HG03460 (cell line): Measurements from ENCODE around the gene ATP6V1B1.
A peak's percentile ranks its signal among the peaks of the same experiment; 100 is the strongest.

Experiments
- ATAC-seq: cut with Tn5 transposase; IDR thresholded peaks from one replicate; pipeline ENCODE4 v1.9.1; 2021; ENCODE audit not compliant: unreplicated experiment

Gene ATP6V1B1

DNA sequence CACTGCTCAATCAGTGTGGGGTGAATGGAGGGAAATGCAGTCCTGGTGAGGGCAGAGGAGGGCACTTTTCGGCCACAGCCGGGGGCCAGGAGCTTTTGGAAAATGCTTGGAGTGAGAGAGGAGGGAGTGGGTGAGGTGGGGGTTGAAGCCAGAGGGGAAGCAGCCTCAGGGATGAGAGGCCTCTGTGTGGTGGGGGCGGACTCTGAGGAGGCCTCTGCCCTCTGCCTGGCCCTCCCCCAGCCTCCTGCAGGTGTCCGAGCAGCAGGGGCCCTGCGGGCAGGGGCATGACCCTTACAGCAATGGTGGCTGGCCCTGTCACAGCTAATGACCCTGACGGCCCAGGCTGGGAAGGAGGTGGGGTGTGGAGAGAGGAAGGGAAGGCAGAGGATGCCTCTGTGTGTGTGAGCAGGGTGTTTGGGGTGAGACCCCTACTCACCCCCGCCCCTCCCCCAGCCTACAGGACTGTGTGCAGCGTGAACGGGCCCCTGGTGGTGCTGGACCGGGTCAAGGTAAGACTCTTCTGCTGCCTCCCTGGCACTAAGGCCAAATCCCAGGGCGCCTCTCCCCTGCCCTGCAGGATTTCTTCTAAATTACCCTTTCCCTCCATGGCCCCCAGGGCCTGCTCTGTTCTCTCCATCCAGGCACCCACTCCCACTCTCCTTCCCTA is 7.6 kb downstream of the ATP6V1B1 start:
- no peak for ATAC-seq

DNA sequence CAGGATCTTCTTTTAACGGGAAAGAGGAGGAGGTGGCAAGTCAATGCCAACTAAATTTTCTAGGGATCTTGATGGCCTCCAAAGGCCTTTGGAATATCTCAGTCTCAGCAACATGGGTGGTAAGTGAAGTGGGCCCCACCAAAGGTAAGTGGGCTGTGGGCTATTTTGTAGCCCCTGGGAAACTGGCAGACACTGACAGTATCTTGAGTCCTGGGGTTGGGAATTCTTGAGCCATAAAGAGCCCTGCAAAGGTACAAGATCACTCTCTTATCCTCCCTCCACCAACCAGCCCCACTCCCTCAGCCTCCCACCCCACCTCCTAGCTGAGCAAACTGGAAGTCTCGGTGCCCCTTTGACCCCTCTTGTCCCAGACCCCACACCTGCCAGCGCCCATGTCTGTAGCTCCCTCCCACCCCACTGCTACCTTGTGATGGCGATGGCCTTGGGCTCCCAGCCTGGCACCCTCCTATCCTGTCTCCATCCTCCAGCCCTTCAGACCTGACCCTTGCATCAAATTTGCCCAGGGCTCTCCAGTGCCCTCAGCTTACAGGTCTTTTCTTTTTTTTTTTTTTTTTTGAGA is 8.5 kb downstream of the ATP6V1B1 start:
- no peak for ATAC-seq

DNA sequence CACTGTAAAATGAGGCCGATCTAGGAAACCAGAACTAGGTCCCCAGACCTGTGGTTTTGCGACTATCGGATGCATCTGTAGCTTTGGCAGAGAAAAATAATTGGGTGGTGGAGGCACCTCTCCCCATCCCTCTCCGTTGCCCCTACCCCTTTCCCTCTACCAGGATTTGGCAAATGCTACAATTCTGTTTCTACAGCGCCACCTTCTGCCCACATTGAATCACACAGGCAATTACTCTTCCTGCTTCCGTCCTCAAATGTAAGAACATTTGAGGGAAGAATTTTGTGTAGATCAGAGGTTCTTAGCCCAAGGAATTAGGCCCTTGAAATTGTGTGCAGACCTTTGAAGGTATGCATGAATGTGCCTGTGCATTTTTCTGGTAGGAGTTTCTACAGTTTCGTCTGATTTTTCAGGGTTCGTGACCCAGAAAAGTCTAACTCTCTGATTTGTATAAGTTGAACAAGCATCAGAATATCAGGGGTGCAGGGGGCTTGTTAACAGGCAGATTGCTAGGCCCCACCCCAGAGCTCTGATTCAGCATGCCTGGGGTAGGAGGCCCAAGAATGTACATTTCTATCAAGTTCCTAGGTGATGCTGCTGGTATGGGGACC is 11.2 kb downstream of the ATP6V1B1 start:
- ATAC-seq: no peak

DNA sequence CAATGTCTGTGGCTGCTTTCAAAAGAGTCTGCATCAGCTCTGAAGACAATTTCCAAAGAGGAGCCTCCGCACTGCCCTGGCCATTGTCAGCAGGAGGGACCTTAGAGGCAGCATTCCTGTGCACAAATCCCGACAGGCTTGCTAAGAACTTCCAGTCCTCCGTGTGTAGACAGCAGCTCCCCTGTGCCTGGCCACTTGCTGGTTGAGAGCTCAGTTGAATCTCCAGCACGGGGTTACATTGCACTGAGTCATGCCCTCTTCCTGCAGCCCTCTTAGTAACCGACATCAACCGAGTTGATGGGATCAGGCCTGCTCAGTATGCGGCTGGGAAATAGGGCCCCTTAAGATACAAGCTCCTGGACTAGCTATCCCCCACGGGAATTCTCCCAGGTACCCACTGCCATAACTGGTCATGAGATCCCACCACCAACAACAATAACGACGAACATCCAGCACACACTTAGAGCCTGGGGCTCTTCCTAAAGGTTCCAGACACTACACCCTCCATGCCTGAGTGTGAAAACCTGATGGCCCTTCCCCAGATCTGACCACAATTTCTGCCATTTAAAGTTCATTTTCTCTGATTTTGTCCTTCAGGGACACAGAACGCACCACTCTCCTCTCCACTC is 12.0 kb downstream of the ATP6V1B1 start:
- ATAC-seq: no peak

DNA sequence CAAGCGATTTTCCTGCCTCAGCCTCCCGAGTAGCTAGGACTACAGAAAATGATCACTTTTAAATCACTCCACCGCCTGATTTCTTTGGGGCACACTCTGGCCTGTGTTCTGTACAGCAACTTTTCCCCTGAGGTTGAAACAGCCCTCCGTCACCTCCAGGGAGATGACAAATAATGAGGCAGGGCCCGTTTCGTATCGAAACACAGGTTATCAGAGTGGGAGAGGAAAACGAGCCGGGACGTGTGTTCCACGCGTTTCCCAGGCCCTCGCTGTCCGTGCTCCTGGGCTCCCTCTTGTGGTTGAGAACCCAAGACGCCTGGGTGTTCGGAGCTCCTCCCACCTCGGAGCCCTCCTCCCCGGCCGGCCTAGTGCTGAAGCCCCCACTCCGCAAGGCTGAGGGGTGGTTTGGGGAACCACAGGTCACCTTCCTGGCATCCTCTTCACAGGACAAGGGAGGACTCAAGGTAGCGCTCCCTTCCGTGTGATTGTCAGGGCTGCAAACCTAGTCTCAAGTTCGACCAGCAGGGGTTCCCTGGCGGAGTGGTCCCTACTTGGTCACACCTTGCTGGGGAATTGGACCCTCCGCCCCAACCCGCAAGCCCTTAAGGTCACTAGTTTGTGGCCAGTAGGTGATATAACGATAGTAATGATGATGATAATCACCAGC is 12.8 kb downstream of the ATP6V1B1 start:
- peak; percentile 89 for ATAC-seq

DNA sequence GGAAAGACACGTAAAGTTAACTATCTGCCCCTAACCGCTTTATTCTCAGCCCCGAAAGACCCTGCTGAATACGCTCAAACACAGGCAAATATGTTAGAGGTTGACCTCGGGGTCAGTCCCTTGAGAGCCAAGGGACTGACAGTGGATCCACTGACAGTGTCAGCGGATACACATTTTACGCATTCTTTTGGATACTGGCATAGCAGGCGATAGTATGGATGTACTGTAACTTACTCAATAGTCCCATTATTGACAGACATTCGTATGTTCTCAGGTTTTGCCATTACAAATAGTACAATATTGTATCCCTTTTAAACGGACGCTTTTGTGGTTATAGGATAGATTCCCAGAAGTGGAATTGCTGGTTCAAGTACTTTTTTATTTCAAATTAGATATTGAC is 13.4 kb downstream of the ATP6V1B1 start:
- ATAC-seq: no peak

DNA sequence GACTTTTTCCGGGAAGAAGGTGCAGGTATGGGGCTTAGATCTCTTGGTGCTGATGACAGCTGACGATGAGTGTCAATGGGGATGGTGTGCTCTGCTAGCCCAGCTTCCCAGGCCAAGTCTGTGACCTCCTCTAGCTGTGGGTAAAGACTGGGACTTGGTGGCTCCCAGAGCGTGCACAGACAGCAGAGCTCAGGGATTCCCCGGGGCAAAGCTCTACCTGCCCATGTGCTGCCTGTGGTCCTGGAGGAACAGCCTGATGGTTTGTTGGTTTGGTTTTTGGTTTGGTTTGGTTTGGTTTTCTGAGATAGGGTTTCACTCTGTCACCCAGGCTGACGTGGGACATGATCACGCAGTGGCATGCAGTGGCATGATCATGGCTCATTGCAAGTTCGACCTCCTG is 19.2 kb downstream of the ATP6V1B1 start:
- no peak for ATAC-seq

DNA sequence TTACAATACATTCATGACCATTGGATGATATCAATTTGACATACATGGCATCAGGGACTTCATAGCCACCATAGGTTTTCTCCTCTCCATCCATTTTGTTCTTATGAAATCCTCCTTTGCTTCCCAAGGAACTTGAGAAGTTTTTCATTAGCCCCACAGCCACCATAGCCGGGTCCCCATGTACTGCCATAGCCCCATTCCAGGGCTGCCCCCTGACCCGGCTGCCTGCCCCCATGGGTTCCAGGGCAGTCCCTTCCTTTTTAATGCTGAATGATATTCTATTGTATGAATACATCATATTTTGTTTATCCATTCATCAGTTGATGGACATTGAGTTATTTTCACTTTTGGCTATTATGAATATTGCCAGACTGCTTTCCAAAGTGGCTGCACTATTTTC is 20.4 kb downstream of the ATP6V1B1 start:
- ATAC-seq: no peak

DNA sequence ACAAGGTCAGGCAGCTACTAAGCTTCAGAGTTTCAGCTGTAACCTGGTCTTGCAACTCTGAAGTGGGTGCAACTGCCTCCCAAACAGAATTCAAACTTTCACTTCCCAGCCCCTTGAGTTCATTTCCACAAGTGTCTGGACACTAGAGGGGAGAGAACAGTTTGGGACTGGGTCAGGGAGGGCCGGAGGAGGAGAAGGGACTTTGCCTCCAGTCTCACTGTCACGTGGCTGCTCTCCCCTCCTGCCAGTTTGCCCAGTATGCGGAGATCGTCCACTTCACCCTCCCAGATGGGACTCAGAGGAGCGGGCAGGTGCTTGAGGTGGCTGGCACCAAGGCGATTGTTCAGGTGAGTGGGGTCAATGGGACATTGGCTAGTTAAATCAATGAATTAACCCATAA is 22.1 kb downstream of the ATP6V1B1 start:
- ATAC-seq: no peak

DNA sequence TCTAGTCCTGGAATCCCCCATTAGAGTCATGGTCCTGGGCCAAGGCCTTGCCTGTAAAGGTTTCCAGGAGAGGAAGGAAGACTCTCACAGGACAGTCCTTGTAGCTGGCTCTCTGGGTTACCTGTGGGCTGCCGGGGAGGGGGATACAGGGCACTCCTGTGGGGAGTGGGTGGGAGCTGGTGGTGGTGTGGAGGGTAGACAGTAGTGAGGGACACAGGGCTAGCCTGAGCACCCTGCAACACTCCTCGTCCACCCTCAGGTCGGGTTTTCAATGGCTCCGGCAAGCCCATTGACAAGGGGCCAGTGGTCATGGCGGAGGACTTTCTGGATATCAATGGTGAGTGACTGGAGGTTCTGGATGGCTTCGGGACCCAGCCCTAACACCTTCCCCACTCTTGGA is 23.1 kb downstream of the ATP6V1B1 start:
- ATAC-seq: no peak

DNA sequence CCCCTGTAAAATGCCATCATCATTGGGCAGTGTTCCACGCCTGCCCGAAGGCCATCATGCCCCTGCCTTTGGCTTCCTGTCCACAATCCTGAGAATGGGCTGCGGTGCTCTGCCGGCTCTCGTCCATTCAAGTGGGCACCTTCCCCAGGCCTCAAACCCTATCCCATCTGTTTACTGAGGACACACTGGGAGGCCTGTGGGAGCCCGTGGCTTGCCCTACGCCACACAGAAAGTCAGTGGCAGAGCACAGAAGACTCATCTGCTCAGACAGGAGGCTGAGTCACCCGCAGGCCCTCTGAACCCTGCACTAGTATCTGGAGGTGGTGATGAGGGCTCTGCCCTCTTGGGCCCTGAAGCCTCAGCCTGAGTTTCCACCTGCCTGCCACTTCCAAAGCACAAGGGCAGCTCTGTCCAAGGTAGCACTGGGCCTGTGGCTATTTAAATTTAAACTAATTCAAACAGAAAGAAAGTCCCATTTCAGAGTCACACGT is 23.6 kb downstream of the ATP6V1B1 start:
- ATAC-seq: no peak

DNA sequence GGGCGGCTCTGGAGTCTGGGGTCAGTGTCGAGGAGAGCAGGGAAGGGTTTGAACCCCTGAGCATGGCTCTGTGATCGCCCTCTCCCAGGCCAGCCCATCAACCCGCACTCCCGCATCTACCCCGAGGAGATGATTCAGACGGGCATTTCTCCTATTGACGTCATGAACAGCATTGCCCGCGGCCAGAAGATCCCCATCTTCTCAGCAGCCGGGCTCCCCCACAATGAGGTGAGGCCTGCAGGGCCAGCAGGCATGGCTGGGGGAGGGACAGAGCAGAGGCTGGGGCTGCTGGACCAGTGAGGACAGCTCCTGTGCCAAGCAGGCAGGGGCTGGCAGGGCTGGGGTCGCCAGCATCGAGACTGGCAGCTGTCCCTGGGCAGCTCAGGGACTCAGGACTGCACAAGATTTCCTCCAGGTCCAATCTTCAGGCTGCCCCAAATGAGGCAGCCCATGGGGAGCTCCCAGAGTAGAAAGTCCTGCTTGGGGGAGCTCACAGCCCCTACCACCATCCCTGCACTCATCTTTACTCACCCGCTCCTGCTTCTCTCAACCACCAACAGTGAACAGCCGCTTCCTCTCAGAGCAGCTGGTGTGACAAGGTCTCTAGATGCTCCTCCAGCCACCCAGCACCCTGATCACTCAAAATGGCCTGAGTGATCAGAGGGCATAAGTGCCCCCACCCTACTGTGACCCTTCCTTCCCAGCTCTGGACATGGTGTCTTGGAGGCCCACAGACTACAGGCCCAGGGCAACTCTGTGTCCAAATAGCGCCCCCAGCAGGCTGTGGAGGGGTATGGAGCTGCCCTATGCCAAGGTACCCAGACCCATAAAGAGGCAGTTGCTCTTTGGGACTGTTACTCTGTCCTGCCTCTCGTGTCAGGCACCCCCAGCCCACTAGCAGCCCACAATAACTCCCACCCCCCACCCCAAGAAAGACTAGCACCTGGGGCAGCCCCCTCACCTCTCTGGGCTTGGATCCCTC is 24.4 kb downstream of the ATP6V1B1 start:
- no peak for ATAC-seq

DNA sequence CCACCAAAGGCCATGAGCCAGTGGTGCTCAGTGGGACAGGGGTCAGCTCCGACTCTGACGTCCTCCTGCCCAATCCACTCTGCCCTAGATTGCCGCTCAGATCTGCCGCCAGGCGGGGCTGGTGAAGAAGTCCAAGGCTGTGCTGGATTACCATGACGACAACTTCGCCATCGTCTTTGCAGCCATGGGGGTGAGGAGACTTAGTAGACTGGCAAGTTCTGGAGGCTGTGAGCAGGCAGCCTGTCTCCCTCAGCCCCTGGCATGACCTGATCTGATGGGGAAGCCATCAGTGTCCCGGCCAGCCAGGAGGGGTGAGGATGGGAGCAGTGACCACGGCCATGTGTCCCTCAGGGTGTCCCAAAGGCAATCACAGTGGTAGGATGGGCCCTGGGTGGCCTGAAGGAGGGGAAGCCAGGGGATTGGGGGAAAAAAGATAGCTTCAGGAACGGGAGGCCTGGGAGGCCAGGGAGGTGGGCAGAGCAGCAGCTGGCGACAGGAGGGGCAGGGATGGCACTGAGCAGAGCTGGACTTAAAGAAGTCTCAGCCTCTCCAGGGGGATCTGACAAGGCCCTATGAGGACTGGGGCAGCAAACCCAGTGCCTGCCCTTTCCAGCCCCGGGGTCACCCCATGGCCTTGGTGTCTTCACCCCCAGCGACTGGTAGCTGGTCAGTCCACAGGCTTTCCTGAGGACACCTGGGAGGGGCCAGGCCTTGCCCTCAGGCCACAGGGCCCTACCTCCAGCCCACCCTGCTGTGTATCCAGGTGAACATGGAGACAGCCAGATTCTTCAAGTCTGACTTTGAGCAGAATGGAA is 25.3 kb downstream of the ATP6V1B1 start:
- ATAC-seq: no peak

DNA sequence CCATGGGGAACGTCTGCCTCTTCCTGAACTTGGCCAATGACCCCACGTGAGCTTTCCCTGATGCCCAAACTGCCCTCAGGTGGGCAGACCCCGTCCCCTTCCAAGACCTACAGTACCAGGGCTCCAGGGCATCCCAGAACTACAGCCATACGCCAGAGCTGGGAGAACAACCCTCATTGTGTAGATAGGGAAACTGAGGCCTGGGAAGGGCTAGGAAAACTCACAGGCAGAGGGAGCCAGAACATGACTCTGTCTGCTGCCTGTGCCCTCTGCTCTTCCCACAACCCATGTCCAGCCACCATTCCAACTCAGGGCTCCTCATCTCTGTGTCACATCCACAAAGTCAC is 25.9 kb downstream of the ATP6V1B1 start:
- no peak for ATAC-seq

DNA sequence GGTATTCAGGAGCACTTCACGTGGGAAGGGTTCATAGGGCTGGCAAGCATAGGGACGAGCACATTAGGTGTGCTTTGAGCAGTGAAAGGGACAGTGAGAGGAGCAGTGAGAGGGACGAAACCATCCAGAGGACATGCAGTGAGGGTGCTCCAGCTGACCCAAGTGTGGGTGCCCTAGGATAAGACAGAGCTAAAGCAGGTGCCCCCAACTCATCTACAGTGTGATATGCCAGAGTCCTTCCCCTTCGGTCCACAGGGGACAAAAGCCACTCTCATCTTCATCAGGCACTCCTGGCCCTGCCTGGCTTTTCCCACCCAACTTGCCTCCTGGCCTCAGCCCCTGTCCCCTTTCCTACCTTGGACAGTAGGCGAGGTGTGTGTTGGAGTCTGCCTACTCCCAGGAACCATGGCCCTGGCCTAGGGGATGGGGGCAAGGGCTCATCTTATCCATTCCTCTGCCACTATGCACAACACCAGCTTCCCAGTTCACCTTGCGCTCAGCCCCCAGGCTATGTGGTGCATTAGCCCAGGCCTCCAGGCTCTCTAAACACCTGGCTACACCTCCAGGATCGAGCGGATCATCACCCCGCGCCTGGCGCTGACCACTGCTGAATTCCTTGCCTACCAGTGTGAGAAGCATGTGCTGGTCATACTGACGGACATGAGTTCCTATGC is 26.6 kb downstream of the ATP6V1B1 start:
- no peak for ATAC-seq

DNA sequence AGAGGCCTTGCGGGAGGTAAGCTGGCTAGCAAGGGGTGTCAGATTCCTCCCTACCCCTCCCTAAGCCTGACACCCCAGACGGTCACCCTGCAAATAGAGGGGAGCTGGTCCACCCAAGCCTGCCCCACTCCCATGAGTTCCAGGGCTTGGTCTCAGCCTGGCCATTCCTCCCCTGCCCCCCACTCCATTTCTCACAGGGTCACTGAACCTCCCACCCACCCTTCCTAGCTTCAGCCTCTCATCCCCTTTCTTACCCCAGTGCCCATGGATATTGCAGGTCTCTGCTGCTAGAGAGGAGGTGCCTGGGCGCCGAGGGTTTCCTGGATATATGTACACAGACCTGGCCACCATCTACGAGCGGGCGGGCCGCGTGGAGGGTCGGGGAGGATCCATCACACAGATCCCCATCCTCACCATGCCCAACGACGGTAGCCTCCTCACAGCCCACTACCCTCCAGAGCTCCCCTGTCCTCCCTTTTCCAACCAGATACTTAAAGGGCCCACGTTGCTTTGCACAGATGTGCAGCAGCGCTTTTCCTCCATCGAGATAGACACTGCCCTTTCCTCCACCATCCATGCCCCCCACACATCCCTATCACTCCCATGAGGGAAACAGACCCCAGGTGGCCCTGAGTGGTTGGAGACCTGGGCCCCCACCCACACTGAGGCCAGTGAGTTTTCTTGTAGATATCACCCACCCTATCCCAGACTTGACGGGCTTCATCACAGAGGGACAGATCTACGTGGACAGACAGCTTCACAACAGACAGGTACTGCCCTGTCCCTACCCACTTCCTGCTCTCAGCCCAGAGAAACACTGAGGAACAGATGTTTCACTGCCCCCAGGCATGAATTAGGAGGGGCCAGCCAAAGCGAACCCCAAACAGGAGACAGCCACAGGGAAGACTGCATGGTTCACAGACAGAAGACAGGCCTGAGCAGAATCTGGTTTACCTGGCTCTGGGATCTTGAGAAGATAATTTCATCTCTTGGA is 27.5 kb downstream of the ATP6V1B1 start:
- no peak for ATAC-seq

DNA sequence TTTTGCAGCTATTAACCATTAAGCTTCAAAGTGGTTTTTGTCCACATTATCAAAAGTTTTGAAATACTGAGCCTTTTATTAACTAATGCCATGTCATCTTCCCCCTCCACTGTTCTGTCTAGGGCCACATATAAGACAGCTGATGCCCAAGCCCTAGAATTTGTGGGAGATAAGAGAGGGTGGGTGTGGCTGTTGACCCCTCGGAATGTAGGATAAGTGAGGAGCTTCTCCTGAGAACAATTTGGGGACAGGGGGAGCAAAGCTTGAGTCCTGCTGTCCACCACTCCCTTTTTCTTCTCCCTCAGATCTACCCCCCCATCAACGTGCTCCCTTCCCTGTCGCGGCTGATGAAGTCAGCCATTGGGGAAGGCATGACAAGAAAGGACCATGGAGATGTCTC is 28.4 kb downstream of the ATP6V1B1 start:
- ATAC-seq: no peak
